ENCODE data around the gene GRK4.
"Not testable (repeated sequence)": the region's sequence is repeated elsewhere in the genome, so short reads cannot be mapped to it uniquely, and the experiment has no call there.

Gene GRK4

GRCh38 chr4:2963175-2963965 lies at the start of gene GRK4, which contains the start of gene NOP14:
Gene GRK4 (plus strand): TSS chr4:2963571. CDS start chr4:2964071, 500 bp downstream.
Gene NOP14 (minus strand): TSS chr4:2963406. CDS start chr4:2963319, 87 bp downstream.
- DNase-seq (ENCODE audit: low read depth), result peak; percentile 99

- no peak for DNase-seq (ENCODE audit: low read depth)
Measured at GRCh38 chr4:2914256-2915126, 48.9 kb upstream of the GRK4 start.

- no peak for DNase-seq (ENCODE audit: low read depth)
Measured at GRCh38 chr4:2915789-2916188, 47.6 kb upstream of the GRK4 start.

- not testable (repeated sequence) for DNase-seq (ENCODE audit: low read depth)
Measured at GRCh38 chr4:2916696-2917095, 46.7 kb upstream of the GRK4 start.

GRCh38 chr4:2918300-2918699 lies 45.1 kb upstream of the GRK4 start:
- not testable (repeated sequence) for DNase-seq (ENCODE audit: low read depth)

- not testable (repeated sequence) for DNase-seq (ENCODE audit: low read depth)
Measured at GRCh38 chr4:2918714-2919113, 44.7 kb upstream of the GRK4 start.

- peak; percentile 73 for DNase-seq (ENCODE audit: low read depth)
Measured at GRCh38 chr4:2922453-2923101, 40.8 kb upstream of the GRK4 start.

- DNase-seq (ENCODE audit: low read depth), result peak; percentile 96
Measured at GRCh38 chr4:2923141-2923551, 40.2 kb upstream of the GRK4 start.

- no peak for DNase-seq (ENCODE audit: low read depth)
Measured at GRCh38 chr4:2923668-2924173, 39.6 kb upstream of the GRK4 start.

- DNase-seq (ENCODE audit: low read depth), result no peak
Measured at GRCh38 chr4:2924286-2924685, 39.1 kb upstream of the GRK4 start.

- no peak for DNase-seq (ENCODE audit: low read depth)
Measured at GRCh38 chr4:2924765-2925301, 38.5 kb upstream of the GRK4 start.

GRCh38 chr4:2925496-2925895 lies 37.9 kb upstream of the GRK4 start:
- DNase-seq (ENCODE audit: low read depth), result no peak

- no peak for DNase-seq (ENCODE audit: low read depth)
Measured at GRCh38 chr4:2925931-2926860, 37.2 kb upstream of the GRK4 start.

GRCh38 chr4:2927016-2927695 lies 36.2 kb upstream of the GRK4 start:
- no peak for DNase-seq (ENCODE audit: low read depth)

GRCh38 chr4:2927696-2928075 lies 35.7 kb upstream of the GRK4 start:
- no peak for DNase-seq (ENCODE audit: low read depth)

GRCh38 chr4:2928242-2929176 lies 34.9 kb upstream of the GRK4 start:
- no peak for DNase-seq (ENCODE audit: low read depth)

- no peak for DNase-seq (ENCODE audit: low read depth)
Measured at GRCh38 chr4:2929469-2929868, 33.9 kb upstream of the GRK4 start.

- DNase-seq (ENCODE audit: low read depth), result no peak
Measured at GRCh38 chr4:2930135-2930757, 33.1 kb upstream of the GRK4 start.

Data from iris pigment epithelial cell (primary cell).